Neural progenitor cell (in vitro differentiated cells): ENCODE data around the gene HORMAD1. TPM values are rescaled to one million over a fixed set of nuclear protein-coding genes. Genes with fewer than 3 reads are reported as not detected.
"Not testable (repeated sequence)": the region's sequence is repeated elsewhere in the genome, so short reads cannot be mapped to it uniquely, and the experiment has no call there.

Experiments
- DNase-seq: peaks from one replicate; pipeline ENCODE4 v3.0.0-alpha.2; 2016; ENCODE audit warnings: low spot score
- H2AFZ ChIP-seq: fragments of 200-600 bp; sonication (generic); replicated peaks from 2 replicates; pipeline ENCODE4 v1.6.1; 2016; ENCODE audit warnings: antibody characterized with exemption
- H3F3A ChIP-seq: fragments of 200-600 bp; sonication (generic); 2 replicates; pipeline ENCODE4 v1.6.1; 2016; ENCODE audit warnings: antibody characterized with exemption, low read depth
- H3K27ac ChIP-seq: fragments of 200-600 bp; sonication (generic); 2 replicates; pipeline ENCODE4 v1.5.1; 2016; ENCODE audit warnings: mild to moderate bottlenecking
- H3K27me3 ChIP-seq: fragments of 200-600 bp; sonication (generic); 2 replicates; pipeline ENCODE4 v1.6.1; 2016; ENCODE audit warnings: mild to moderate bottlenecking, moderate library complexity
- H3K36me3 ChIP-seq: fragments of 200-600 bp; sonication (generic); 2 replicates; pipeline ENCODE4 v1.5.1; 2016
- H3K4me1 ChIP-seq: fragments of 200-600 bp; sonication (generic); 2 replicates; pipeline ENCODE4 v1.6.1; 2016; ENCODE audit warnings: mixed run types
- H3K4me2 ChIP-seq: fragments of 200-600 bp; sonication (generic); 2 replicates; pipeline ENCODE4 v1.6.1; 2016
- H3K4me3 ChIP-seq: fragments of 200-600 bp; sonication (generic); 2 replicates; pipeline ENCODE4 v1.5.1; 2016
- H3K79me2 ChIP-seq: fragments of 200-600 bp; sonication (generic); 2 replicates; pipeline ENCODE4 v1.6.1; 2016; ENCODE audit warnings: low read depth
- H3K9ac ChIP-seq: fragments of 200-600 bp; sonication (generic); 2 replicates; pipeline ENCODE4 v1.6.1; 2016
- H3K9me3 ChIP-seq: fragments of 200-600 bp; sonication (generic); 2 replicates; pipeline ENCODE4 v1.5.1; 2016; ENCODE audit warnings: low read depth
- H4K20me1 ChIP-seq: fragments of 200-600 bp; sonication (generic); 2 replicates; pipeline ENCODE4 v1.6.1; 2016; ENCODE audit warnings: low read depth
- H3K27ac Mint-ChIP-seq: 3 replicates; pipeline ENCODE4 v1.8.0; 2021; ENCODE audit warnings: mixed read lengths
- H3K27me3 Mint-ChIP-seq: 2 replicates; pipeline ENCODE4 v1.8.0; 2022; ENCODE audit warnings: low read depth, mild to moderate bottlenecking, inconsistent platforms, moderate library complexity, mixed read lengths; ENCODE audit not compliant: insufficient read depth
- H3K36me3 Mint-ChIP-seq: 3 replicates; pipeline ENCODE4 v1.8.0; 2021; ENCODE audit warnings: mixed read lengths
- H3K4me1 Mint-ChIP-seq: 3 replicates; pipeline ENCODE4 v1.8.0; 2021; ENCODE audit warnings: mixed read lengths
- H3K4me3 Mint-ChIP-seq: 3 replicates; pipeline ENCODE4 v1.8.0; 2021; ENCODE audit warnings: mild to moderate bottlenecking, moderate library complexity, mixed read lengths
- H3K9me3 Mint-ChIP-seq: 3 replicates; pipeline ENCODE4 v1.8.0; 2020; ENCODE audit warnings: mixed read lengths
- EZH2 ChIP-seq: fragments of 200-600 bp; sonication (generic); IDR thresholded peaks from 2 replicates; pipeline ENCODE4 v1.6.1; 2017; ENCODE audit warnings: antibody characterized with exemption, mild to moderate bottlenecking, moderate library complexity
- EZH2phosphoT487 ChIP-seq: fragments of 200-600 bp; sonication (generic); IDR thresholded peaks from 2 replicates; pipeline ENCODE4 v1.6.1; 2017; ENCODE audit warnings: antibody characterized with exemption
- total RNA-seq: library from RNA; depleted of rRNA; stranded (reverse); fragments of >200 nt; gene quantifications from 2 replicates; pipeline ENCODE4 v1.2.3, GENCODE V29; 2015; ENCODE audit warnings: low replicate concordance
- TF ChIP-seq, protein P1 (sequence below): fragments of 200-600 bp; sonication (generic); IDR thresholded peaks from 2 replicates; pipeline ENCODE4 v1.5.1; 2017; ENCODE audit warnings: antibody characterized with exemption, mild to moderate bottlenecking

Gene HORMAD1
- total RNA-seq, 1 donor from 2014 or later, result not detected

DNA sequence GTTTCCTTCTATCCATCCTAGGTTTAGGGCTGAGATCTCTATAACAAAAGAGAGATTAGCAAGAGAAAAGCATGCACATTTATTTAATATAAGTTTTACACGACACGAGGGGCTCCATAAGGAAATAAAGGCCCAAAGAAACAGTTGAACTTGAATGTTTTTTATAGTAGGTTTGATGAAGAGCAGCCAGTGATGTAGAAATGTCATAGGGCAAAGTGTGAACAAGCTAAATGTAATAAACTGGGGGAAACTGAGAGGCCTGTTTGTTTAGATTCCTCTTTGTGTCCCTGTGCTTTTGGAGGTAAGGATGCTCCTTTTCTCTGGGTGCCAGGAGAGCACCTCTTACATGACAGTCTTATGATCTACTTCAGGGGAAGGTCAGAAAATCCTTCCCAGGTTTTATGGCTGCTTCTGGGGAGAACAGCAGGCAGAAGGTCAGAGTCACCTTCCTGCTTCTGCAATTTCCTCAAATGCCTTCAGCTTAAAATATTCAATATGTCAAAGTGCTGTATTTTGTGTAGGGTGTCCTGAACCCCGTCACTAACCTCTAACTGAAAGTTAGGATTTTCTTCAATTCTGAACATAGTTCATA lies 9.5 kb upstream of the HORMAD1 start:
- no peak overlapping the region for H3K9ac ChIP-seq
- TF ChIP-seq, protein P1, sequence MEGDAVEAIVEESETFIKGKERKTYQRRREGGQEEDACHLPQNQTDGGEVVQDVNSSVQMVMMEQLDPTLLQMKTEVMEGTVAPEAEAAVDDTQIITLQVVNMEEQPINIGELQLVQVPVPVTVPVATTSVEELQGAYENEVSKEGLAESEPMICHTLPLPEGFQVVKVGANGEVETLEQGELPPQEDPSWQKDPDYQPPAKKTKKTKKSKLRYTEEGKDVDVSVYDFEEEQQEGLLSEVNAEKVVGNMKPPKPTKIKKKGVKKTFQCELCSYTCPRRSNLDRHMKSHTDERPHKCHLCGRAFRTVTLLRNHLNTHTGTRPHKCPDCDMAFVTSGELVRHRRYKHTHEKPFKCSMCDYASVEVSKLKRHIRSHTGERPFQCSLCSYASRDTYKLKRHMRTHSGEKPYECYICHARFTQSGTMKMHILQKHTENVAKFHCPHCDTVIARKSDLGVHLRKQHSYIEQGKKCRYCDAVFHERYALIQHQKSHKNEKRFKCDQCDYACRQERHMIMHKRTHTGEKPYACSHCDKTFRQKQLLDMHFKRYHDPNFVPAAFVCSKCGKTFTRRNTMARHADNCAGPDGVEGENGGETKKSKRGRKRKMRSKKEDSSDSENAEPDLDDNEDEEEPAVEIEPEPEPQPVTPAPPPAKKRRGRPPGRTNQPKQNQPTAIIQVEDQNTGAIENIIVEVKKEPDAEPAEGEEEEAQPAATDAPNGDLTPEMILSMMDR, result no peak
- TF ChIP-seq EZH2phosphoT487 (no peak), EZH2 (no peak)
- Mint-ChIP-seq H3K4me3 (peak overlapping the region; percentile 24), H3K36me3 (no peaks in the 10 kb centered on the region), H3K4me1 (peaks cover 3% of the 10 kb centered on the region), H3K27ac (peak overlapping the region; percentile 24), H3K9me3 (peaks cover 3% of the 10 kb centered on the region), H3K27me3 (peaks cover 2% of the 10 kb centered on the region)
- H3K4me1 ChIP-seq, result no peaks in the 10 kb centered on the region
- no peak overlapping the region for H3K4me2 ChIP-seq
- H4K20me1 ChIP-seq, result no peaks in the 10 kb centered on the region
- no peak overlapping the region for H3K27ac ChIP-seq
- DNase-seq, result no peak
- no peaks in the 10 kb centered on the region for H3K9me3 ChIP-seq
- H3K27me3 ChIP-seq, result no peaks in the 10 kb centered on the region
- H2AFZ ChIP-seq, result no peak overlapping the region
- no peaks in the 10 kb centered on the region for H3K79me2 ChIP-seq
- H3K36me3 ChIP-seq, result no peaks in the 10 kb centered on the region
- H3F3A ChIP-seq, result no peaks in the 10 kb centered on the region
- no peak overlapping the region for H3K4me3 ChIP-seq

DNA sequence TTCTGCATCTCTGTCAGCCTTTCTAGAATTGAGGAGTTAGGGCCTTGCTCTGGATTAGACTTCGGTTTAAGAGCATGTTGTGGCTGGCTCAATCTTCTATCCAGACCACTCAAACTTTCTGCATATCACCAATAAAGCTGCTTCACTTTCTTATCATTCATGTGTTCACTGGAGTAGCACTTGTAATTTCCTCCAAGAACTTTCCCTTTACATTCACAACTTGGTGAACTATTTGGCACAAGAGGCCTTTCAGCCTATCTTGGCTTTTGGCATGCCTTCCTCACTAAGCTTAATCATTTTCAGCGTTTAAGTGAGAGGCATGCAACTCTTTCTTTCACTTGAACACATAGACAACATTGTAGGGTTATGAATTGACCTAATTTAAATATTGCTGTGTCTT lies 3.6 kb upstream of the HORMAD1 start:
- H3K9ac ChIP-seq, result no peak overlapping the region
- H3K4me1 ChIP-seq, result no peaks in the 10 kb centered on the region
- no peaks in the 10 kb centered on the region for H3K27me3 ChIP-seq
- Mint-ChIP-seq H3K27ac (no peak overlapping the region), H3K27me3 (no peaks in the 10 kb centered on the region), H3K4me3 (no peak overlapping the region), H3K9me3 (peaks cover 15% of the 10 kb centered on the region), H3K4me1 (no peaks in the 10 kb centered on the region), H3K36me3 (peaks cover 2% of the 10 kb centered on the region)
- no peaks in the 10 kb centered on the region for H4K20me1 ChIP-seq
- no peak overlapping the region for H3K4me2 ChIP-seq
- H3K27ac ChIP-seq, result no peak overlapping the region
- H3K4me3 ChIP-seq, result no peak overlapping the region
- no peak for DNase-seq
- no peaks in the 10 kb centered on the region for H3K36me3 ChIP-seq
- TF ChIP-seq EZH2phosphoT487, result no peak
- no peak overlapping the region for H2AFZ ChIP-seq
- no peaks in the 10 kb centered on the region for H3K79me2 ChIP-seq
- no peaks in the 10 kb centered on the region for H3K9me3 ChIP-seq
- no peaks in the 10 kb centered on the region for H3F3A ChIP-seq

DNA sequence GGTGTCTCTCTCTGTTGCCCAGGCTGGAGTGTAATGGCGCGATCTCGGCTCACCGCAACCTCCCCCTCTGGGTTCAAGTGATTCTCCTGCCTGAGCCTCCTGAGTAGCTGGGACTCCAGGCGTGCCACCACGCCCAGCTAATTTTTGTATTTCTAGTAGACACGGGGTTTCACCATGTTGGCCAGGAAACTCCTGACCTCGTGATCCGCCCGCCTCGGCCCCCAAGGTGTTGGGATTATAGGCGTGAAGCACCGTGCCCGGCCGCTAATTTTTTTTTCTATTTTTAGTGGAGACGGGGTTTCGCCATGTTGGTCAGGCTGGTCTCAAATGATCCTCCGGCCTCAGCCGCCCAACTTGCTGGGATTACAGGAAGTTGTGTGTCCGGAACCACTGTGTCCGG lies 597 bp downstream of the HORMAD1 start:
- no peaks in the 10 kb centered on the region for H3K27me3 Mint-ChIP-seq
- no peak overlapping the region for H3K4me2 ChIP-seq
- no peaks in the 10 kb centered on the region for H3F3A ChIP-seq
- no peaks in the 10 kb centered on the region for H3K9me3 ChIP-seq
- no peaks in the 10 kb centered on the region for H3K79me2 ChIP-seq
- no peak overlapping the region for H3K4me3 ChIP-seq
- H4K20me1 ChIP-seq, result no peaks in the 10 kb centered on the region
- peaks cover 15% of the 10 kb centered on the region for H3K9me3 Mint-ChIP-seq
- no peak for TF ChIP-seq EZH2
- no peak for TF ChIP-seq EZH2phosphoT487
- TF ChIP-seq, protein P1, result no peak
- no peak overlapping the region for H3K4me3 Mint-ChIP-seq
- no peak for DNase-seq
- peaks cover 2% of the 10 kb centered on the region for H3K36me3 Mint-ChIP-seq
- H3K36me3 ChIP-seq, result no peaks in the 10 kb centered on the region
- H2AFZ ChIP-seq, result no peak overlapping the region
- no peak overlapping the region for H3K27ac Mint-ChIP-seq
- no peak overlapping the region for H3K27ac ChIP-seq
- no peaks in the 10 kb centered on the region for H3K4me1 Mint-ChIP-seq
- H3K9ac ChIP-seq, result no peak overlapping the region
- H3K4me1 ChIP-seq, result no peaks in the 10 kb centered on the region
- H3K27me3 ChIP-seq, result no peaks in the 10 kb centered on the region

DNA sequence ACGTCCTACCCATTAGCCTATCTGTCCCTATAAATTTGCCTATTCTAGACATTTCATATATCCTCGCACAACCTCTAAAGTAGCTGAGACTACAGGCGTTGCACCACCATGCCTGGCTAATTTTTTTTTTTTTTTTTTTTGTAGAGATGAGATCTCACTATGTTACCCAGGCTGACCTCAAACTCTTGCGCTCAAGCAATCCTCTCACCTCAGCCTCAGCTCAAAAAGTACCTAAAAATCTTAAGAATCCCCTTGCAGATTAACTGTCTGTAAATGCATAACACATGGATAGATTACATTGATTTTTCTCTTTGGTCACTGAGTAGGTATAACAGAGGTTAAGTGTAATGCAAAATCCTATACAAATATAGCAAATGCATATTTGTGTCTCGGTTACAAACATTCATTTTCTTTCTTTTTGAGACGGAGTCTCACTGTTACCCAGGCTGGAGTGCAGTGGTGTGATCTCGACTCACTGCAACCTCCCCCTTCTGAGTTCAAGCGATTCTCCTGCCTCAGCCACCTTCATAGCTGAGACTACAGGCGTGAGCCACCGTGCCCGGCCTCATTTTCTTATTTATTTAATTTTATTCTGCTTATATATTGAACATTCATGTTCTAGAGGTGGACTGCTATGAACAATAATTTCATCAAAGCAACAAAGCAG lies 2.3 kb downstream of the HORMAD1 start:
- Histone ChIP-seq H2AFZ (no peak overlapping the region), H3K4me2 (no peak overlapping the region), H3F3A (no peaks in the 10 kb centered on the region), H4K20me1 (no peaks in the 10 kb centered on the region), H3K79me2 (no peaks in the 10 kb centered on the region), H3K9ac (no peak overlapping the region), H3K27ac (no peak overlapping the region), H3K4me3 (no peak overlapping the region), H3K36me3 (no peaks in the 10 kb centered on the region), H3K27me3 (no peaks in the 10 kb centered on the region), H3K9me3 (no peaks in the 10 kb centered on the region), H3K4me1 (peaks cover 2% of the 10 kb centered on the region)
- H3K27ac Mint-ChIP-seq, result no peak overlapping the region
- peaks cover 1% of the 10 kb centered on the region for H3K4me1 Mint-ChIP-seq
- DNase-seq, result no peak
- H3K36me3 Mint-ChIP-seq, result no peaks in the 10 kb centered on the region
- TF ChIP-seq, protein P1, result no peak
- TF ChIP-seq EZH2 (no peak), EZH2phosphoT487 (no peak)
- peaks cover 12% of the 10 kb centered on the region for H3K9me3 Mint-ChIP-seq
- no peak overlapping the region for H3K4me3 Mint-ChIP-seq
- H3K27me3 Mint-ChIP-seq, result no peaks in the 10 kb centered on the region

DNA sequence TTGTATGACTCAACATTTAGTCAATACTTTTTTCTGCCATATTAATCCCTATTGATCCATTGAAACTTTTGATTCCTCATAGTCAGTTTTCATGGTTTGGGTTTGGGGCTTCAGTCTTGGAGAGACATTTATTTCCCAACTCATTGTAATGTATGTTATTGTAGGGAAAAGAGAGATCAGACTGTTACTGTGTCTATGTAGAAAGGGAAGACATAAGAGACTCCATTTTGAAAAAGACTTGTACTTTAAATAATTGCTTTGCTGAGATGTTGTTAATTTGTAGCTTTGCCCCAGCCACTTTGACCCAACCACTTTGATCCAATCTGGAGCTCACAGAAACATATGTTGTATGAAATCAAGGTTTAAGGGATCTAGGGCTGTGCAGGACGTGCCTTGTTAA lies 11.7 kb downstream of the HORMAD1 start:
- not testable (repeated sequence) for H3K27ac Mint-ChIP-seq, H3K9me3 Mint-ChIP-seq, H3K79me2 ChIP-seq, H4K20me1 ChIP-seq, H3K9ac ChIP-seq, H3K4me3 ChIP-seq, H3K9me3 ChIP-seq, H3K27me3 Mint-ChIP-seq, DNase-seq, H3K27me3 ChIP-seq, H3K4me3 Mint-ChIP-seq, H3K36me3 ChIP-seq, H3K4me2 ChIP-seq, H3K4me1 ChIP-seq, H3K36me3 Mint-ChIP-seq, H3K4me1 Mint-ChIP-seq, H3K27ac ChIP-seq, H3F3A ChIP-seq
- H2AFZ ChIP-seq, result peak overlapping the region; percentile 53
